ENCODE results near the gene SEC24B. TPM values are rescaled to one million over a fixed set of nuclear protein-coding genes. Genes with fewer than 3 reads are reported as not detected.

Gene SEC24B
- total and polyA plus RNA-seq, 4 donors: 12.2 to 38.2 (median 16.3) TPM

DNA sequence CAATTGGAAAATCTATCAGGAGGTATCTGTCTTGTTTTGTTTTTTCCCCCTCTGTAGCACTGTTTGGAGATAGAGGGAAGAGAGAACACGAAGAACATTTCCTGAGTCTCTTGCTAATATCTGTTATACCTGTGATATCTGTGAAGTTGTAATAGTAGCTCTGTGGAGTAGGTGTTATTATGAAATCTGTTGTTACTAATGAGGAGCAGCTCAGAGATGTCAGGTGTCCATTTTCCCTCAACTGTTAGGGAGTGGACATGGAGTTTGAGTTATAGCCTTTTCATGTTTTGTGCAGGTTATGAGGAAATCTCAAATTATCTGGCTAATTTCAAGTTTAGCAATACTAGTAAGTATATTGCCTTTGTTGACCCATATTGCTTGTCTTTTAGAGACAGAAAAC is 52.4 kb downstream of the SEC24B start:
- Histone ChIP-seq H3K9ac (ENCODE audit: low read depth in 1 of 2, low read length in 2 of 2) (no peak overlapping the region), H3K4me3 (ENCODE audit: low read depth in 1 of 3, low read length in 3 of 3) (no peak overlapping the region), H3K4me1 (ENCODE audit: control insufficient read depth in 4 of 4, insufficient read depth in 4 of 4, low read length in 3 of 4) (no peaks in the 10 kb centered on the region), H3K36me3 (ENCODE audit: control insufficient read depth in 4 of 4, insufficient read depth in 3 of 4, low read depth in 1 of 4, low read length in 3 of 4) (peaks cover 2 to 22% (median 17%) of the 10 kb centered on the region in 4 donors), H3K27ac (ENCODE audit: low read depth in 1 of 2, low read length in 2 of 2) (no peak overlapping the region), H3K27me3 (ENCODE audit: control insufficient read depth in 4 of 4, insufficient read depth in 4 of 4, low read length in 3 of 4) (no peaks in the 10 kb centered on the region), H3K9me3 (ENCODE audit: control insufficient read depth in 4 of 4, low read length in 3 of 4) (no peaks in the 10 kb centered on the region)
- TF ChIP-seq, protein P1, sequence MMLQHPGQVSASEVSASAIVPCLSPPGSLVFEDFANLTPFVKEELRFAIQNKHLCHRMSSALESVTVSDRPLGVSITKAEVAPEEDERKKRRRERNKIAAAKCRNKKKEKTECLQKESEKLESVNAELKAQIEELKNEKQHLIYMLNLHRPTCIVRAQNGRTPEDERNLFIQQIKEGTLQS (IDR thresholded peaks at IDR 0.05): no peak
- no peak for TF ChIP-seq TAF1 (conservative IDR thresholded peaks at IDR 0.05)
- no peak for TF ChIP-seq JUND (IDR thresholded peaks at IDR 0.05)
- no peak for TF ChIP-seq RXRA (IDR thresholded peaks at IDR 0.05)
- no peak for TF ChIP-seq GABPA (IDR thresholded peaks at IDR 0.05 in 1 of 2, conservative IDR thresholded peaks at IDR 0.05 in 1 of 2)
- TF ChIP-seq FOXA1 (IDR thresholded peaks at IDR 0.05): no peak
- no peak for TF ChIP-seq SP1 (IDR thresholded peaks at IDR 0.05)
- no peak for TF ChIP-seq HNF4G (IDR thresholded peaks at IDR 0.05)
- no peak for TF ChIP-seq FOXA2 (IDR thresholded peaks at IDR 0.05)
- TF ChIP-seq HNF4A (conservative IDR thresholded peaks at IDR 0.05): no peak
- TF ChIP-seq EGR1 (IDR thresholded peaks at IDR 0.05; ENCODE audit: low read depth in 2 of 2): no peak
- TF ChIP-seq YY1 (IDR thresholded peaks at IDR 0.05): no peak
- TF ChIP-seq, protein P2, sequence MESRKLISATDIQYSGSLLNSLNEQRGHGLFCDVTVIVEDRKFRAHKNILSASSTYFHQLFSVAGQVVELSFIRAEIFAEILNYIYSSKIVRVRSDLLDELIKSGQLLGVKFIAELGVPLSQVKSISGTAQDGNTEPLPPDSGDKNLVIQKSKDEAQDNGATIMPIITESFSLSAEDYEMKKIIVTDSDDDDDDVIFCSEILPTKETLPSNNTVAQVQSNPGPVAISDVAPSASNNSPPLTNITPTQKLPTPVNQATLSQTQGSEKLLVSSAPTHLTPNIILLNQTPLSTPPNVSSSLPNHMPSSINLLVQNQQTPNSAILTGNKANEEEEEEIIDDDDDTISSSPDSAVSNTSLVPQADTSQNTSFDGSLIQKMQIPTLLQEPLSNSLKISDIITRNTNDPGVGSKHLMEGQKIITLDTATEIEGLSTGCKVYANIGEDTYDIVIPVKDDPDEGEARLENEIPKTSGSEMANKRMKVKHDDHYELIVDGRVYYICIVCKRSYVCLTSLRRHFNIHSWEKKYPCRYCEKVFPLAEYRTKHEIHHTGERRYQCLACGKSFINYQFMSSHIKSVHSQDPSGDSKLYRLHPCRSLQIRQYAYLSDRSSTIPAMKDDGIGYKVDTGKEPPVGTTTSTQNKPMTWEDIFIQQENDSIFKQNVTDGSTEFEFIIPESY (IDR thresholded peaks at IDR 0.05): no peak
- TF ChIP-seq RAD21 (IDR thresholded peaks at IDR 0.05): no peak
- TF ChIP-seq, protein P3, sequence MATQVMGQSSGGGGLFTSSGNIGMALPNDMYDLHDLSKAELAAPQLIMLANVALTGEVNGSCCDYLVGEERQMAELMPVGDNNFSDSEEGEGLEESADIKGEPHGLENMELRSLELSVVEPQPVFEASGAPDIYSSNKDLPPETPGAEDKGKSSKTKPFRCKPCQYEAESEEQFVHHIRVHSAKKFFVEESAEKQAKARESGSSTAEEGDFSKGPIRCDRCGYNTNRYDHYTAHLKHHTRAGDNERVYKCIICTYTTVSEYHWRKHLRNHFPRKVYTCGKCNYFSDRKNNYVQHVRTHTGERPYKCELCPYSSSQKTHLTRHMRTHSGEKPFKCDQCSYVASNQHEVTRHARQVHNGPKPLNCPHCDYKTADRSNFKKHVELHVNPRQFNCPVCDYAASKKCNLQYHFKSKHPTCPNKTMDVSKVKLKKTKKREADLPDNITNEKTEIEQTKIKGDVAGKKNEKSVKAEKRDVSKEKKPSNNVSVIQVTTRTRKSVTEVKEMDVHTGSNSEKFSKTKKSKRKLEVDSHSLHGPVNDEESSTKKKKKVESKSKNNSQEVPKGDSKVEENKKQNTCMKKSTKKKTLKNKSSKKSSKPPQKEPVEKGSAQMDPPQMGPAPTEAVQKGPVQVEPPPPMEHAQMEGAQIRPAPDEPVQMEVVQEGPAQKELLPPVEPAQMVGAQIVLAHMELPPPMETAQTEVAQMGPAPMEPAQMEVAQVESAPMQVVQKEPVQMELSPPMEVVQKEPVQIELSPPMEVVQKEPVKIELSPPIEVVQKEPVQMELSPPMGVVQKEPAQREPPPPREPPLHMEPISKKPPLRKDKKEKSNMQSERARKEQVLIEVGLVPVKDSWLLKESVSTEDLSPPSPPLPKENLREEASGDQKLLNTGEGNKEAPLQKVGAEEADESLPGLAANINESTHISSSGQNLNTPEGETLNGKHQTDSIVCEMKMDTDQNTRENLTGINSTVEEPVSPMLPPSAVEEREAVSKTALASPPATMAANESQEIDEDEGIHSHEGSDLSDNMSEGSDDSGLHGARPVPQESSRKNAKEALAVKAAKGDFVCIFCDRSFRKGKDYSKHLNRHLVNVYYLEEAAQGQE (IDR thresholded peaks at IDR 0.05): no peak
- TF ChIP-seq, protein P4, sequence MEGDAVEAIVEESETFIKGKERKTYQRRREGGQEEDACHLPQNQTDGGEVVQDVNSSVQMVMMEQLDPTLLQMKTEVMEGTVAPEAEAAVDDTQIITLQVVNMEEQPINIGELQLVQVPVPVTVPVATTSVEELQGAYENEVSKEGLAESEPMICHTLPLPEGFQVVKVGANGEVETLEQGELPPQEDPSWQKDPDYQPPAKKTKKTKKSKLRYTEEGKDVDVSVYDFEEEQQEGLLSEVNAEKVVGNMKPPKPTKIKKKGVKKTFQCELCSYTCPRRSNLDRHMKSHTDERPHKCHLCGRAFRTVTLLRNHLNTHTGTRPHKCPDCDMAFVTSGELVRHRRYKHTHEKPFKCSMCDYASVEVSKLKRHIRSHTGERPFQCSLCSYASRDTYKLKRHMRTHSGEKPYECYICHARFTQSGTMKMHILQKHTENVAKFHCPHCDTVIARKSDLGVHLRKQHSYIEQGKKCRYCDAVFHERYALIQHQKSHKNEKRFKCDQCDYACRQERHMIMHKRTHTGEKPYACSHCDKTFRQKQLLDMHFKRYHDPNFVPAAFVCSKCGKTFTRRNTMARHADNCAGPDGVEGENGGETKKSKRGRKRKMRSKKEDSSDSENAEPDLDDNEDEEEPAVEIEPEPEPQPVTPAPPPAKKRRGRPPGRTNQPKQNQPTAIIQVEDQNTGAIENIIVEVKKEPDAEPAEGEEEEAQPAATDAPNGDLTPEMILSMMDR (IDR thresholded peaks at IDR 0.05; ENCODE audit: low read depth, low read length, missing input control): no peak
- TF ChIP-seq, protein P5, sequence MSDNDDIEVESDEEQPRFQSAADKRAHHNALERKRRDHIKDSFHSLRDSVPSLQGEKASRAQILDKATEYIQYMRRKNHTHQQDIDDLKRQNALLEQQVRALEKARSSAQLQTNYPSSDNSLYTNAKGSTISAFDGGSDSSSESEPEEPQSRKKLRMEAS (IDR thresholded peaks at IDR 0.05): no peak
- no peak for TF ChIP-seq NR2F2 (IDR thresholded peaks at IDR 0.05)
- WGBS: 91% methylated on average over 1 of the region's 1 CpG
- DNase-seq (ENCODE audit: low spot score): no peak

Data from liver (tissue), 9 donors.